H1 (cell line): ENCODE measurements around the gene RNASEL. TPM values are rescaled to one million over a fixed set of nuclear protein-coding genes. Genes with fewer than 3 reads are reported as not detected.

Source experiments
- ASH2L ChIP-seq: fragments of 200-600, 300-600 bp; sonication (generic); IDR thresholded peaks from one replicate; pipeline ENCODE4 v1.7.1; 2017; ENCODE audit warnings: low read length
- CHD1 ChIP-seq: IDR thresholded peaks from 2 replicates; pipeline ENCODE4 v1.6.1; 2012; ENCODE audit warnings: low read depth, low read length, improper control_type of control experiment
- EP300 ChIP-seq, 2 experiments: IDR thresholded peaks; 1 replicate in 1 of 2; 2 replicates in 1 of 2; pipeline ENCODE4 v1.6.1; 2011 to 2012; ENCODE audit warnings: low read depth in 2 of 2, low read length in 2 of 2, mild to moderate bottlenecking in 2 of 2, borderline replicate concordance in 1 of 2, inconsistent platforms in 1 of 2, moderate library complexity in 1 of 2
- JUN ChIP-seq: IDR thresholded peaks from 2 replicates; pipeline ENCODE4 v1.6.1; 2011; ENCODE audit warnings: low read depth, mild to moderate bottlenecking, improper control_type of control experiment, low read length
- RFX5 ChIP-seq: IDR thresholded peaks from 2 replicates; pipeline ENCODE4 v1.6.1; 2011; ENCODE audit warnings: low read depth, low read length, improper control_type of control experiment, borderline replicate concordance
- TBP ChIP-seq: IDR thresholded peaks from 2 replicates; pipeline ENCODE4 v1.6.1; 2011; ENCODE audit warnings: low read depth, low read length, improper control_type of control experiment
- polyA plus RNA-seq, 7 experiments: library from polyadenylated mRNA; depleted of rRNA in 3 of 7; stranded (reverse) in 5 of 7; unstranded in 2 of 7; fragments of >200 nt in 5 of 7; fragments of 200-250 nt in 2 of 7; gene quantifications; 1 replicate in 5 of 7; 2 replicates in 1 of 7; 4 replicates in 1 of 7; pipeline versions ENCODE4 v1.2.1 to v1.2.3, GENCODE V29; 2011 to 2013; ENCODE audit warnings: missing spikeins in 2 of 7, mixed read lengths in 2 of 7
- total RNA-seq: library from RNA; stranded (reverse); fragmentation: NEBNext Ultra II Directional; extraction: Animal tissue kit (Norgen Biotek cat#: 25700); gene quantifications from 2 replicates; pipeline ENCODE4 v1.2.1, GENCODE V29; 2021

Gene RNASEL
- total and polyA plus RNA-seq, 2 of the 8 experiments (the other 6 are each of a cell fraction or from before 2014, with no cell fraction given): 0.39 to 0.78 TPM

GRCh38 chr1:182631053-182631677 lies 42.1 kb upstream of the RNASEL start (continued):
- TF ChIP-seq TBP: no peak
- TF ChIP-seq JUN: no peak
- no peak for TF ChIP-seq CHD1
- TF ChIP-seq ASH2L: no peak
- no peak for TF ChIP-seq RFX5
- TF ChIP-seq EP300 (IDR thresholded peaks at IDR 0.05; ENCODE audit: borderline replicate concordance in 1 of 2, low read depth in 2 of 2, low read length in 2 of 2): no peak
